ENCODE data around the gene MAP2K7.

DNA sequence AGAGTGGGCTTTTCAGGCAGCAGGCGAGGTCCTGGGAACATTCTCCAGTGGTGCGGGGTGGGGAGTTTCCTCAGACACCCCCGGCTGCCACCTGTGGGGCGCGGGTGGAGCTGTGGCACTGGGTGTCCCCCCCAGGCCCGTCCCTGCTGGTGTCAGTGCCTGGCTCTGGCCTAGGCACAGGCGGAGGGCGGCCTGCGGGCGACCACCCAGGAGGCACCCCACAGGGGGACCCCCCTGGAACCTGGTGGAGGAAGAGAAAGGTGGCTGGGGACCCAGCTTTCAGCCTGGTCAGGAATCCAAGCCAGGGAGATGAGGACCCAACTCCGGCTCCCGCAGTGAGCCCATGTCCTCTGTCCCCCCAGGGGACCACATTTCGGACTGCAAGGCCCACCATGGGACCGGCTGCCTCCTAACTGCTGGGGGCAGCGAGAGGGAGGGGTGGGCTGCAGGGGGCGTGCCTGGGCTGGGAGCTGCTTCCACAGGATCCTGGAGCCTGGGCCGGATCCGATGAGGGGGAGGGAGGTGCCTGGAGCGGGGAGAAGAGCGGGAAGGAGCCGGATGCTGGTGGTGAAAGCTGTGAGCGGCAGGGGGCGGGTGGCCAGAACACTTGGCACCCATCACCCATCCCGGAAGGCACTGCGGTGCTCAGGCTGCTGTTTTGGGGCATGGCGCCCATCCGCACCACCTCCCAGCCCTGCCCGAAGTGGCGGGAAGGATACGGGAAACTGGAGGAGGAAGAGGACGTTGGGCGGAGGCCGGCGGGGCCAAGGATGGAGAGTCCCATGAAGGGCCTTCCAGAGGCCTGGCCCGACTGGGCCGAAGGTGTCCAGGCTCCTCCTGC is 27.8 kb downstream of the MAP2K7 start:
- TF ChIP-seq, protein P1, sequence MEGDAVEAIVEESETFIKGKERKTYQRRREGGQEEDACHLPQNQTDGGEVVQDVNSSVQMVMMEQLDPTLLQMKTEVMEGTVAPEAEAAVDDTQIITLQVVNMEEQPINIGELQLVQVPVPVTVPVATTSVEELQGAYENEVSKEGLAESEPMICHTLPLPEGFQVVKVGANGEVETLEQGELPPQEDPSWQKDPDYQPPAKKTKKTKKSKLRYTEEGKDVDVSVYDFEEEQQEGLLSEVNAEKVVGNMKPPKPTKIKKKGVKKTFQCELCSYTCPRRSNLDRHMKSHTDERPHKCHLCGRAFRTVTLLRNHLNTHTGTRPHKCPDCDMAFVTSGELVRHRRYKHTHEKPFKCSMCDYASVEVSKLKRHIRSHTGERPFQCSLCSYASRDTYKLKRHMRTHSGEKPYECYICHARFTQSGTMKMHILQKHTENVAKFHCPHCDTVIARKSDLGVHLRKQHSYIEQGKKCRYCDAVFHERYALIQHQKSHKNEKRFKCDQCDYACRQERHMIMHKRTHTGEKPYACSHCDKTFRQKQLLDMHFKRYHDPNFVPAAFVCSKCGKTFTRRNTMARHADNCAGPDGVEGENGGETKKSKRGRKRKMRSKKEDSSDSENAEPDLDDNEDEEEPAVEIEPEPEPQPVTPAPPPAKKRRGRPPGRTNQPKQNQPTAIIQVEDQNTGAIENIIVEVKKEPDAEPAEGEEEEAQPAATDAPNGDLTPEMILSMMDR (IDR thresholded peaks at IDR 0.05), result no peak
- no peak for TF ChIP-seq POLR2A (IDR thresholded peaks at IDR 0.05)
